Measurements from ENCODE around the gene CIAO3.
"Not testable (repeated sequence)": the region's sequence is repeated elsewhere in the genome, so short reads cannot be mapped to it uniquely, and the experiment has no call there.

The CIAO3 gene

GRCh38 chr16:716200-716568, 24.6 kb downstream of the CIAO3 start:
- TF ChIP-seq, protein P1, sequence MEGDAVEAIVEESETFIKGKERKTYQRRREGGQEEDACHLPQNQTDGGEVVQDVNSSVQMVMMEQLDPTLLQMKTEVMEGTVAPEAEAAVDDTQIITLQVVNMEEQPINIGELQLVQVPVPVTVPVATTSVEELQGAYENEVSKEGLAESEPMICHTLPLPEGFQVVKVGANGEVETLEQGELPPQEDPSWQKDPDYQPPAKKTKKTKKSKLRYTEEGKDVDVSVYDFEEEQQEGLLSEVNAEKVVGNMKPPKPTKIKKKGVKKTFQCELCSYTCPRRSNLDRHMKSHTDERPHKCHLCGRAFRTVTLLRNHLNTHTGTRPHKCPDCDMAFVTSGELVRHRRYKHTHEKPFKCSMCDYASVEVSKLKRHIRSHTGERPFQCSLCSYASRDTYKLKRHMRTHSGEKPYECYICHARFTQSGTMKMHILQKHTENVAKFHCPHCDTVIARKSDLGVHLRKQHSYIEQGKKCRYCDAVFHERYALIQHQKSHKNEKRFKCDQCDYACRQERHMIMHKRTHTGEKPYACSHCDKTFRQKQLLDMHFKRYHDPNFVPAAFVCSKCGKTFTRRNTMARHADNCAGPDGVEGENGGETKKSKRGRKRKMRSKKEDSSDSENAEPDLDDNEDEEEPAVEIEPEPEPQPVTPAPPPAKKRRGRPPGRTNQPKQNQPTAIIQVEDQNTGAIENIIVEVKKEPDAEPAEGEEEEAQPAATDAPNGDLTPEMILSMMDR (IDR thresholded peaks at IDR 0.05; ENCODE audit: low read depth, low read length) = no peak
- no peaks in the 10 kb centered on the region for H3K27me3 ChIP-seq
- peaks cover 5% of the 10 kb centered on the region for H3K36me3 ChIP-seq
- peak overlapping the region; percentile 60 for H3K4me3 ChIP-seq (ENCODE audit: low read depth, low read length)
- DNase-seq = peak; percentile 70
- peaks cover 22% of the 10 kb centered on the region for H3K4me1 ChIP-seq
- no peaks in the 10 kb centered on the region for H3K9me3 ChIP-seq

GRCh38 chr16:715477-716199, 25.2 kb downstream of the CIAO3 start:
- peak overlapping the region; percentile 61 for H3K4me3 ChIP-seq (ENCODE audit: low read depth, low read length)
- H3K4me1 ChIP-seq = peaks cover 27% of the 10 kb centered on the region
- peaks cover 5% of the 10 kb centered on the region for H3K36me3 ChIP-seq
- no peaks in the 10 kb centered on the region for H3K9me3 ChIP-seq
- H3K27me3 ChIP-seq = no peaks in the 10 kb centered on the region
- peak; percentile 79 for DNase-seq
- TF ChIP-seq, protein P1 (IDR thresholded peaks at IDR 0.05; ENCODE audit: low read depth, low read length) = peak; percentile 22; the same call in 1 of the 2 replicates

- Histone ChIP-seq H3K9me3 (no peaks in the 10 kb centered on the region), H3K27me3 (no peaks in the 10 kb centered on the region), H3K36me3 (peaks cover 5% of the 10 kb centered on the region), H3K4me1 (peaks cover 36% of the 10 kb centered on the region), H3K4me3 (ENCODE audit: low read depth, low read length) (peak within 1 kb of the TSS; percentile 61)
- TF ChIP-seq, protein P1 (IDR thresholded peaks at IDR 0.05; ENCODE audit: low read depth, low read length) = no peak
- DNase-seq = peak; percentile 96
Measured at GRCh38 chr16:714558-715476, 26.0 kb downstream of the CIAO3 start, which contains the start of gene METRN. TSS of gene METRN (plus strand) at chr16:715118. CDS start at chr16:715290, 172 bp downstream.

GRCh38 chr16:714079-714478, 26.7 kb downstream of the CIAO3 start:
- TF ChIP-seq, protein P1 (IDR thresholded peaks at IDR 0.05; ENCODE audit: low read depth, low read length) = no peak
- Histone ChIP-seq H3K4me3 (ENCODE audit: low read depth, low read length) (no peak overlapping the region), H3K36me3 (peaks cover 5% of the 10 kb centered on the region), H3K9me3 (no peaks in the 10 kb centered on the region), H3K4me1 (peaks cover 38% of the 10 kb centered on the region), H3K27me3 (no peaks in the 10 kb centered on the region)
- no peak for DNase-seq

GRCh38 chr16:712740-713250, 28.0 kb downstream of the CIAO3 start:
- peaks cover 38% of the 10 kb centered on the region for H3K4me1 ChIP-seq
- DNase-seq = peak; percentile 75
- H3K9me3 ChIP-seq; H3K36me3 ChIP-seq; H3K27me3 ChIP-seq; H3K4me3 ChIP-seq (ENCODE audit: low read depth, low read length): not testable (repeated sequence)
- TF ChIP-seq, protein P1 (IDR thresholded peaks at IDR 0.05; ENCODE audit: low read depth, low read length) = peak; percentile 41

Measured in BE2C (cell line).